Endothelial cell of umbilical vein (primary cell): ENCODE results near the gene CLASRP. TPM values are rescaled to one million over a fixed set of nuclear protein-coding genes. Genes with fewer than 3 reads are reported as not detected.

ENCODE experiments used
- BruUV-seq: library from RNA; stranded (reverse); fragments of 400-500 nt; replicated peaks from 2 replicates; lab custom pipeline; 2021; lab: Mats Ljungman, UMichigan
- CTCF ChIA-PET: fragments of 300-600, 350-600 bp; sonication (Branson Sonifier 250); formaldehyde crosslinking; loops from one replicate; lab custom pipeline; 2021; ENCODE audit warnings: antibody characterized with exemption, inconsistent platforms; lab: Charles Lee
- POLR2A ChIA-PET: fragments of 300-600, 350-600 bp; sonication (Branson Sonifier 250); formaldehyde crosslinking; loops from one replicate; lab custom pipeline; 2021; ENCODE audit warnings: antibody characterized with exemption, inconsistent platforms; lab: Charles Lee
- DNase-seq: peaks from one replicate; pipeline ENCODE4 v3.0.0-alpha.2; 2011; ENCODE audit warnings: low read depth, low spot score
- FAIRE-seq: peaks from 2 replicates; lab custom pipeline; 2011; peaks lifted over from hg19 to GRCh38; lab: Jason Lieb, UNC
- H2AFZ ChIP-seq: 2 replicates; pipeline ENCODE4 v1.6.0; 2012; ENCODE audit warnings: low read depth, low read length, control low read depth, inconsistent platforms
- H3K27ac ChIP-seq: 2 replicates; pipeline ENCODE4 v1.5.1; 2011; ENCODE audit warnings: low read depth, mild to moderate bottlenecking, control low read depth, low read length, moderate library complexity; ENCODE audit not compliant: insufficient read depth
- H3K27me3 ChIP-seq, 2 experiments: 2 replicates each; pipeline versions ENCODE4 v1.6.0 to v1.6.1; 2011; ENCODE audit warnings: low read length in 2 of 2, mixed read lengths in 1 of 2; ENCODE audit not compliant: control insufficient read depth in 2 of 2, insufficient read depth in 2 of 2
- H3K36me3 ChIP-seq, 2 experiments: 2 replicates in 1 of 2; 3 replicates in 1 of 2; pipeline ENCODE4 v1.5.1; 2011; ENCODE audit warnings: low read length in 2 of 2, mild to moderate bottlenecking in 1 of 2, moderate library complexity in 1 of 2; ENCODE audit not compliant: control insufficient read depth in 2 of 2, insufficient read depth in 2 of 2; ENCODE audit errors: extremely low read depth in 1 of 2
- H3K4me1 ChIP-seq: 3 replicates; pipeline ENCODE4 v1.5.1; 2011; ENCODE audit warnings: mild to moderate bottlenecking, low read length; ENCODE audit not compliant: control insufficient read depth, insufficient read depth; ENCODE audit errors: extremely low read depth
- H3K4me2 ChIP-seq: 2 replicates; pipeline ENCODE4 v1.6.1; 2011; ENCODE audit warnings: low read length, control low read depth, mixed read lengths; ENCODE audit not compliant: insufficient read depth
- H3K4me3 ChIP-seq, 3 experiments: fragments of 200-600 bp in 1 of 3; sonication (generic), shearing (Covaris generic) in 1 of 3; replicated peaks in 1 of 3; 2 replicates each; pipeline ENCODE4 v1.5.1; 2011 to 2016; ENCODE audit warnings: control low read depth in 3 of 3, low read length in 3 of 3, mild to moderate bottlenecking in 2 of 3, inconsistent platforms in 1 of 3, low read depth in 1 of 3, moderate library complexity in 1 of 3; ENCODE audit not compliant: insufficient read depth in 1 of 3
- H3K79me2 ChIP-seq: 2 replicates; pipeline ENCODE4 v1.6.0; 2012; ENCODE audit warnings: low read length, inconsistent platforms; ENCODE audit not compliant: control insufficient read depth, insufficient read depth
- H3K9ac ChIP-seq: replicated peaks from 2 replicates; pipeline ENCODE3; 2011; ENCODE audit warnings: low read length, control low read depth; ENCODE audit not compliant: insufficient read depth; ENCODE audit errors: extremely low read depth
- H3K9me1 ChIP-seq: replicated peaks from 3 replicates; pipeline ENCODE4 v1.6.0; 2011; ENCODE audit warnings: mild to moderate bottlenecking, low read length; ENCODE audit not compliant: control insufficient read depth, insufficient read depth; ENCODE audit errors: extremely low read depth
- H3K9me3 ChIP-seq: replicated peaks from 2 replicates; pipeline ENCODE4 v1.5.1; 2012; ENCODE audit warnings: low read length, inconsistent platforms; ENCODE audit not compliant: control insufficient read depth, insufficient read depth
- H4K20me1 ChIP-seq: replicated peaks from 2 replicates; pipeline ENCODE3; 2011; ENCODE audit warnings: mild to moderate bottlenecking, low read length; ENCODE audit not compliant: control insufficient read depth, insufficient read depth; ENCODE audit errors: extremely low read depth
- CTCF ChIP-seq, 2 donors: IDR thresholded peaks; 1 replicate in 1 of 2; 2 replicates in 1 of 2; pipeline ENCODE4 v1.5.1; 2011; ENCODE audit warnings: low read length in 2 of 2, mild to moderate bottlenecking in 2 of 2, moderate library complexity in 2 of 2, control low read depth in 1 of 2, inconsistent platforms in 1 of 2, low read depth in 1 of 2; ENCODE audit not compliant: insufficient read depth in 1 of 2; ENCODE audit errors: extremely low read depth in 1 of 2
- EZH2 ChIP-seq: IDR thresholded peaks from 2 replicates; pipeline ENCODE4 v1.6.1; 2012; ENCODE audit warnings: borderline replicate concordance, low read depth, mild to moderate bottlenecking, moderate library complexity, low read length, inconsistent platforms; ENCODE audit not compliant: severe bottlenecking
- FOS ChIP-seq: IDR thresholded peaks from 2 replicates; pipeline ENCODE4 v1.6.1; 2011; ENCODE audit warnings: mild to moderate bottlenecking, low read length, moderate library complexity, borderline replicate concordance; ENCODE audit not compliant: insufficient read depth
- GATA2 ChIP-seq: IDR thresholded peaks from 2 replicates; pipeline ENCODE4 v1.7.0; 2011; ENCODE audit warnings: low read depth, mild to moderate bottlenecking, moderate library complexity, mixed read lengths, low read length; ENCODE audit not compliant: insufficient read length, insufficient read depth
- JUN ChIP-seq: IDR thresholded peaks from 2 replicates; pipeline ENCODE4 v1.6.1; 2011; ENCODE audit warnings: borderline replicate concordance, low read depth; ENCODE audit not compliant: insufficient read length, insufficient read depth
- MAX ChIP-seq: IDR thresholded peaks from 2 replicates; pipeline ENCODE4 v1.6.1; 2011; ENCODE audit not compliant: insufficient read depth, insufficient read length
- MYC ChIP-seq: IDR thresholded peaks from one replicate; pipeline ENCODE4 v1.6.1; 2011; ENCODE audit warnings: mild to moderate bottlenecking, low read depth, low read length
- POLR2A ChIP-seq: IDR thresholded peaks from 2 replicates; pipeline ENCODE4 v1.6.1; 2012; ENCODE audit warnings: low read depth, mild to moderate bottlenecking, control low read depth, low read length
- POLR2AphosphoS5 ChIP-seq: IDR thresholded peaks from 2 replicates; pipeline ENCODE4 v1.6.1; 2012; ENCODE audit warnings: low read depth, mild to moderate bottlenecking, control low read depth, low read length, moderate library complexity; ENCODE audit not compliant: insufficient read depth
- dilution Hi-C: fragments of 300-500 bp; cut with MboI; formaldehyde crosslinking; loops from one replicate; pipeline ENCODE4 v1.15.0; 2019; ENCODE audit warnings: low sequenced_read_pairs; ENCODE audit not compliant: extremely low pct_ligation_motif_present
- intact Hi-C: fragments of 100-400 bp; cut with micrococcal nuclease; formaldehyde crosslinking; loops from one replicate; pipeline ENCODE4 v1.10.0; 2022
- polyA plus RNA-seq, 4 experiments: library from polyadenylated mRNA; depleted of rRNA in 3 of 4; stranded (reverse) in 3 of 4; unstranded in 1 of 4; fragments of >200 nt; gene quantifications; 2 replicates each; pipeline versions ENCODE4 v1.2.1 to v1.2.3, GENCODE V29; 2011 to 2012; ENCODE audit warnings: missing spikeins in 1 of 4
- total RNA-seq: library from RNA; stranded (reverse); gene quantifications from 2 replicates; pipeline ENCODE4 v1.2.3, GENCODE V29; 2021

The CLASRP gene
- total and polyA plus RNA-seq, 2 donors (not counting 3 experiments of a cell fraction or from before 2014, with no cell fraction given) = 40.7 to 70.7 TPM

DNA sequence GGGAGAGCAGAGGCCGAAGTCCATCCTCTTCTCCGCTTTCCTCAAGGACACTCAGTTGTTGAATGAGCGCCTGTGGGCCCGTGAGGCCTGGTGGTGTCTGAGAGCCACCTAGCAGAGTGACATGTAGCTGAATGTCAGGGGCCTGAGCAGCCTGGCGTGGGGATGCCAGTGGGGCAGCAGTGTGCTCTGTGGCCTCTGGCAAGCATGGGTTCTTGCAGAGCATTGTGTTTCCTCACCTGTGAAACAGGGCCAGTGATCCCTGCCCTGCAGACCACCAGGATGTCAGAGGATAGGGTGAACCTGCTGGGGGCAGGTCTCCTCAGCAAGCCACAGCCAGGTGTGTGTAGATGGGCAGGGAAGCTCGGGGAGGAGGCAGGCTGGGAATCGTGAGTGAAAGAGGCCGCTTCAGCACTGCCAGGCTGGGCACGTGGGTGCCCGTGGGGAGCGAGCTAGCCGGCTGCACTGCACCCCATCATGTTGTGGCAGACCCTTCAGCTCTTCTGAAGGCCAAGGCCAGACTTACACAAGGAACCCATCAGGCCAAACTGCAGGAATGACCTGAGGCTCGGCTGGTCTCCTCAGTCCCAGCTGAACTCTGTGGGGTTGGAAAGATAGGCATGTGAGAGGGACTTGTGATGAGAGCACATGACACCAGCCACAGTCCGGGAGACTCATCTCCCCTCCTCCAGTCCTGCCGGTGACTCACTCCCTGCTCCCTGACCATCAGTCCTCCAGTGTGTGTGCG, 59.1 kb downstream of the CLASRP start:
- Histone ChIP-seq H3K9ac (no peak overlapping the region), H4K20me1 (no peaks in the 10 kb centered on the region), H3K79me2 (peaks cover 97% of the 10 kb centered on the region), H3K4me3 (no peak overlapping the region), H3K4me1 (peaks cover 21% of the 10 kb centered on the region), H3K27me3 (no peaks in the 10 kb centered on the region), H3K36me3 (no peaks in the 10 kb centered on the region), H3K9me3 (no peaks in the 10 kb centered on the region), H2AFZ (no peak overlapping the region), H3K27ac (no peak overlapping the region), H3K4me2 (no peak overlapping the region), H3K9me1 (no peaks in the 10 kb centered on the region)
- CTCF ChIA-PET = interaction anchor here (1.0 to 2.0 kb wide), 4 partner anchors 16 to 80 kb away, joined by 4 to 12 read pairs (median 6); partner anchors contain the start of genes BLOC1S3 and TRAPPC6A
- DNase-seq = peak; percentile 73
- POLR2A ChIA-PET = no interaction called here
- dilution Hi-C loops (no loop called here), intact Hi-C loops (no loop called here)
- peak; percentile 73 for FAIRE-seq
- no TSS peak for BruUV-seq
- TF ChIP-seq POLR2A (no peak), FOS (peak; percentile 75), EZH2 (no peak), POLR2AphosphoS5 (no peak), CTCF (IDR thresholded peaks at IDR 0.05; ENCODE audit: extremely low read depth in 1 of 2, insufficient read depth in 1 of 2, low read depth in 1 of 2, low read length in 2 of 2) (no peak), GATA2 (no peak), JUN (peak; percentile 65), MAX (no peak), MYC (peak; percentile 32)
